VCaP (cell line): ENCODE results near the gene ABR.
"Not testable (repeated sequence)": the region's sequence is repeated elsewhere in the genome, so short reads cannot be mapped to it uniquely, and the experiment has no call there.

Experiments used
- H3K27ac ChIP-seq: fragments of 450-650 bp; 2 replicates; pipeline ENCODE4 v1.5.1; 2017
- CTCF ChIP-seq: fragments of 450-650 bp; conservative IDR thresholded peaks from 2 replicates; pipeline ENCODE4 v1.5.1; 2017; ENCODE audit warnings: mild to moderate bottlenecking, moderate library complexity

ABR gene

GRCh38 chr17:1073241-1073962, 106.4 kb downstream of the ABR start:
- H3K27ac ChIP-seq, result no peak overlapping the region
- TF ChIP-seq CTCF, result no peak

- no peak overlapping the region for H3K27ac ChIP-seq
- TF ChIP-seq CTCF, result no peak
These were observed 107.2 kb downstream of the ABR start for GRCh38 chr17:1072551-1072961.

GRCh38 chr17:1071103-1071825, 108.5 kb downstream of the ABR start:
- TF ChIP-seq CTCF, result no peak

GRCh38 chr17:1070411-1070810, 109.4 kb downstream of the ABR start:
- no peak for TF ChIP-seq CTCF
- no peak overlapping the region for H3K27ac ChIP-seq

More at GRCh38 chr17:1071103-1071825, 108.5 kb downstream of the ABR start:
- H3K27ac ChIP-seq, result no peak overlapping the region

GRCh38 chr17:1069847-1070246, 109.9 kb downstream of the ABR start:
- TF ChIP-seq CTCF, result no peak
- H3K27ac ChIP-seq, result no peak overlapping the region

GRCh38 chr17:1068356-1068755, 111.4 kb downstream of the ABR start:
- no peak for TF ChIP-seq CTCF
- H3K27ac ChIP-seq, result no peak overlapping the region

GRCh38 chr17:1067282-1067956, 112.4 kb downstream of the ABR start:
- H3K27ac ChIP-seq, result no peak overlapping the region
- no peak for TF ChIP-seq CTCF

- H3K27ac ChIP-seq, result not testable (repeated sequence)
These were observed 114.4 kb downstream of the ABR start for GRCh38 chr17:1065416-1065815.
